ENCODE measurements around the gene DAAM1.

The DAAM1 gene

GRCh38 chr14:59346329-59346728 lies 157.9 kb downstream of the DAAM1 start:
- DNase-seq: no peak

GRCh38 chr14:59346796-59347510 lies 158.5 kb downstream of the DAAM1 start:
- DNase-seq: no peak

- DNase-seq: no peak
Observed at GRCh38 chr14:59347511-59347900, 159.0 kb downstream of the DAAM1 start.

DNA sequence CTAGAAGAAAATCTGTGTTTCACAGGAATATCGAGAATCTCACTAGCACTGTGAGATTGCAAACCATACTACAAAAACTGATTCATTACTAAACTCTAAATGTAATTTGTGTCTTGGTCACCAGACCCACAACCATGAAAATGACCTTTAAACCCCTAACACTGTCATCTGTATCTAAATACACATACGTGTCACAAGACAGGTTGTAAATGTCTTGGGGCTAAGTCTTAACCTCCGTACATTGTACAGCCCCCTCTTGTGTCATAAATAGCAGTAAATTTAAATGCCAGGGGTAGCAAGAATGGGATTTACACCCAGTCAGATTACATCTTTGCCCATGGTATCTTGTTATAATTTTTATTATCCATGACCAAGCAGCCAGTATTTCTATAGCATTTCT lies 159.4 kb downstream of the DAAM1 start:
- DNase-seq: no peak

- no peak for DNase-seq
Observed at GRCh38 chr14:59349258-59349701, 160.8 kb downstream of the DAAM1 start.

DNA sequence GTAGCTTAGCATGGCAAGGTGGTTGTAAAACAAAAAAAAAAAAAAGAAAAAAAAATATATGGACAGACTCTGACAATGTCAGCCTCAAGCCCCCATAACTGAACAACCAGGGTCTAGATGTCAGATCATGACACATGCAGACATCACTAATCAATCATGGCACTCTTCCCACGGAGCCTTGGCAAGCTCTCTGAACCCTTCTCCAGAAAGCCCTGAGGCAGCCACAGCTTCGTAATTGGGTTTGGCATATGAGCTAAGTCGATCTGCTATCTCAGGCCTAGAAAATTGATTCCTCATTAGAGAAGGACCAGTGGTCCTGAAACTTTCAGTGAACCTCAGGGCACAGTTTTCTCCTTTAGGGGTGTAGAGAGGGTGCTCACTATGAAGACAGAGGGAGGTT lies 164.5 kb downstream of the DAAM1 start:
- no peak for DNase-seq

DNA sequence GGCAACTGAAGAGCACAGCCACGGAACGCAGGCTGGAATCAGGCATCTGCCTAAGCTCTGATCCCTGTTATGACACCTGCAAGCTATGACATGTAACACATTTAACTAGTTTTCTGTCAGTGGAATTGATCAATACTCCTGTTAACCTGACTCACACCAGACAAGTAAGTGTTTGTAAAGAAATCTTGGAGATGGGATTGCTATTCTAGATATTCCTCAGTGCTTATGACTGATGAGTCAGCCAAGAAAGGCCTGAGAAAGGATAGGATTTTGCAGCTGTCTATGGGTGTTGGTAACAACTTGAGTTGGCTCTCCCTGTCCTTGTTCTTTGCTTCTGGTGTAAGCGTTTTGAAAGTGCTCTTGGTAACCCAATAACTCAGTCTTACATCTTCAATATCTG lies 166.2 kb downstream of the DAAM1 start:
- DNase-seq: no peak

- no peak for DNase-seq
Observed at GRCh38 chr14:59355091-59355490, 166.6 kb downstream of the DAAM1 start.

DNA sequence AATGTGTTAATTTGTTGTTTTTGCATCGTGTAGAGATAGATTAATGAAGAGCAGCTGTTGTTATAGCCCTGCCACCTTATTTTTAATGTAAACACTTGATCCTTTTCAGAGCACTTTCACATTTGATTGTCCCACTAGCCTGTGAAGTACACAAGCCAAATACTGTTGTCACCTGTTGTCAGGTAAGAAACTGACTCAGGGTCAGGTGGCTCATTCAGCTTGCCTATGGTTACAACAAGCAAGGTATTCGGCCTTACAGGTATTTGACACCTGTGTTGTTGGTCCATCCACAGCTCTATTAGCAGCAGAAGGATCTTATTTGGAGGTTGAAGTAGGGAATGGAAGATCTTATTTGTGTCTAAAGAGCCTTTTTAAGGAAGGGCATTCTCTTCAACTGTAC lies 167.8 kb downstream of the DAAM1 start:
- DNase-seq: no peak

GRCh38 chr14:59356767-59357166 lies 168.3 kb downstream of the DAAM1 start:
- no peak for DNase-seq

DNA sequence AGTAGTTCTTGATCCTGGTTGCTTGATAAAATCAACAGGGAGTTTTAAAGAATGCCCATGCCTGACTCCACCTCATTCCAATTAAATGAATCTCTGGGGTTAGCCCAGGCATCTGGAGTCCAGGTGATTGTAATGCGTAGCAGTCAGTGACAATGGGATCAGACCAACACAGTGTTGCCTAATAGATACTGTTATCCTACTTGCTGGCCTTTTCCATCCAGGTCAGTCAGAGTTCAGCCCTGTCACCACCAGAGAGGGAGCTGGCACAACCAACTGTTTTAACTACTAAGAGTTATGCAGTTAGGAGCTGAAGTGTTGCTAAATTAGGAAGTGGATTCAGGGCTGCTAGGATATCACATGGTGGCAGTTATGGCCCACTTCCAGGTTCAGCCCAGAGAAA lies 169.6 kb downstream of the DAAM1 start:
- DNase-seq: no peak

DNA sequence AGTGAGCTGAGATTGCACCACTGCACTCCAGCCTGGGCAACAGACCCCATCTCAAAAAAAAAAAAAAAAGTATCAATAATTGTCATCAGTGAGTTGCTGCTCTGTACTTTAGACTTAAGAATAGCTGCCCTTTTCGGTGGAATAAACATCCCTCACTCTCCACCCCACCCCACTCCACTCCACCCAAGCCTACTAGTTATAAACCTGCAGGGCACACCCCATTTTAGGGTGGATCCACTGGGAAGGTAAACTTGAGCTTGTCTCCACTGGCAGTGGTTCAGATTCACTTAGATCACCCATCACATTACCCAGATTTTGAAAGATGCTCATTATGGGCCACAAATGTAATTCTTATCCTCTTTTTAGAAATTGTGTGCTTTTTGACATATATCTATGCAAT lies 170.3 kb downstream of the DAAM1 start:
- no peak for DNase-seq

GRCh38 chr14:59359431-59360124 lies 171.1 kb downstream of the DAAM1 start:
- DNase-seq: no peak

DNA sequence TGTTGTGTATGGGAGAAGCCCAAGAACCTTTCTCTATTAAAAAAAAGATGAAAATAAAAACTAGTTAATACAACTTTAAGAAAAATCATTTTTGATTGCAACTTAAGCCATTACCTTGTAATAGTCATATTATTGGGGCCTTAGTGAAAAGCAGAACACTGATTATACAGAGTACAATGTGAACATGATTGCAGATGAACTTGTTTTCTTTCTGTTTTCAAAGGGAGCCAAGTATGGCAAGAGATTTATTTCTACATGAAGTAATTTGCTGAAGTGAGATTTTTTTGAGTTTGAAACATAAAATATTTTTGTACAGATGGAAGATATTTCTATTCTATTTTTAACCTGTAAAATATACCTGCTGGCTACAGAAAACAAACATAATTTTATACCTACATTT lies 171.8 kb downstream of the DAAM1 start:
- no peak for DNase-seq

- no peak for DNase-seq
Observed at GRCh38 chr14:59360923-59361794, 172.7 kb downstream of the DAAM1 start.

GRCh38 chr14:59362513-59362912 lies 174.0 kb downstream of the DAAM1 start:
- no peak for DNase-seq

GRCh38 chr14:59363531-59364226 lies 175.2 kb downstream of the DAAM1 start:
- DNase-seq: no peak

DNA sequence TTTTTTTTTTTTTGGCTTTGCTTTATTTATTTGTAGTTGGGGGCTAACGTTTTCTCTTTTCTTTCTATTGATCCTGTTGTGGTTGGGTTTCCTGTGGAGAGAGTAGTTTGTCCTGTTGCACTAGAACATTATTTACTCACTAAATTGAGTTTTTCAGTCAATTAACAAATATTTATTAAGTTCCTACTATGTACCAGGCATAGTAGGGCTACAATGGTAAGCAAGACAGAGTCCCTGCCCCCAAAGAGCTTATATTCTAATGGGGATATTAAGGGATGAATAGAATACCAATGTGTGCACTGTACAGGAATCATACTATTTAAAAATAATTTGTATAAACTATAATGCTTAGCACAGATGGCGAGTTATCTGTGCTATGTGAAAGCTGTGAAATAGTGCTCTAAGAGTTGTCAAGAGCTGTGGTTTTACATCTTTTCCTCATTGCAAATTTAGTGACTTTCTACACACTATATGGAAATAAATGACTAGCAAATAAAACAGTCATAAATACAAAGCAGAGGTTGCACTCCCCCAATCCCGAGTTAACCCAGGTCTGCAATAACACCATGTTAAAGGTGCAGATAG lies 181.8 kb downstream of the DAAM1 start:
- DNase-seq: no peak

DNA sequence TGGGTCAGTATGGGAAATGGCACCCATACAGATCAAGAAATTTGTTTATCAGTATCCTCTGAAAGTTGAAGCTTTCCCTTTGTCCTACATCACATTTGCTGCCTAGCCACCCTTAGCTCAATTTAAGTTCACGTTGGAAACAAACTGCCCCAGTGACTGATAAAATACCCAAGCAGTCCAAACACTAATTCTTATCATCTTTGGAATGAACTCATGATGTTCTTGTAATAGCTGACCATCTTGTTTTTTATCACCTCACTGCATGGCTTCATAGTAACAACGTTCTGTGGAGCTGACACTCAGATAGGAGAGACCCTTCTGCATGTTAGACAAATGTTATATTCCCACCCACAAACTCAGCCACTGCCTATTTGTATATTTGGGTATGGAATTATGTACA lies 183.3 kb downstream of the DAAM1 start:
- DNase-seq: no peak

DNA sequence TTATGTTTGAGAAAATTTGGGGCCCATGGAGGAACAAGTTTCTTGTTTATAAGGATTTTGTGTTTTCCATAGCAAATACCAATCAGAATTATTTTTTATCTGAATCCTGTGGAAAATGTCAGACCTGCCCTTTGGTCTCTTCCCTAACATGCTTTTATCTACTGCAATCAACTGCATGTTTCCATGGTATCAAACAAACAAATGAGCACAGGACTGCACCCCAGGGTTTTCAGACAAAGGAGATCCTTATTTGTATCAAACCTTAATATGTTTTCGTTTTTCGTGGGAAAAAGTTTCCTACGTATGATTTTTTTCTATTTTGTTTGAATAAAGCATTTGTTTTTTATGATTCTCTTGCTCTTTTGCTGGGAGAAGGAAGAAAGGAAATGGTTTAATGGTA lies 185.6 kb downstream of the DAAM1 start:
- no peak for DNase-seq

DNA sequence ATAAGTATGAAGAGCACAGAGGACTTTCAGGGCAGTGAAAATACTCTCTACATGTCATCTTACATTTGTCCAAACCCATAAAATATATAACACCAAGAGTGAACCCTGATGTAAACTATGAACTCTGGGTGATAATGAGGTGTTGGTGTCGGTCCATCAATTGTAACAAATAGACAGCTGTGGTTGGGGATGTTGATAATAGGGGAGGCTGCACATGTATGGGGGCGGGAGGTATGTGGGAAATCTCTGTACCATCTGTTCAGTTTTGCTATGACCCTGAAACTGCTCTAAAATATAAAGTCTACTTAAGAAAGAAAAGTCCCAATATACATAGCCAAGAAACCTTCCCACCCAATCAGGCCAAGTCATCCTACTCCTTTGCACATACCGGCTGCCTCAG lies 188.2 kb downstream of the DAAM1 start:
- no peak for DNase-seq

DNA sequence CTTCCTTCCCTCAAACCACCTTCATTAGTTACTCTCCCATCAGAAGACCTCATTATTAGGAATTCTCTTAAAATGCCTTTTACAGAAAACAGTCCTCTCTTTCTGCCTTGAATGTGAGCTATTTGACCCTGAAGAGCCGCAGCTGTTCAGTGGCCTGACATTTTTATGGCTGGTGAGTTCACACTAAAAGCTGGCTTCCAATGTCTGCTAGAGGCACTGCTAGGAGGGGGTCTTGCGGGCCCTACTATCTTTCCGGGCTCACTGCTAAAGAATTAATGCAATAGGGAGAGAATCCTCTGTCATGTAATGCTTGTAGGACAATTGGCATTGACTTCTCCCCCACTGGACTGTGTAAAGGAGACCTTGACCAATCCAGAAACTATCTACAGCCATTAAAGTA lies 189.0 kb downstream of the DAAM1 start:
- DNase-seq: no peak
